Measurements from ENCODE around the gene KRTAP5-1.

Gene KRTAP5-1

GRCh38 chr11:1546536-1547466 lies 38.3 kb downstream of the KRTAP5-1 start:
- Histone ChIP-seq H3K27ac (replicated peaks) (no peak overlapping the region), H3K27me3 (ENCODE audit: insufficient read depth, poor library complexity, severe bottlenecking) (peaks cover 44% of the 10 kb centered on the region), H3K4me3 (replicated peaks; ENCODE audit: insufficient read depth, low read length) (peak overlapping the region; percentile 18)
- peak in 1 of 2 experiments; percentile 10 for DNase-seq (ENCODE audit: low read depth in 1 of 2, low spot score in 1 of 2)
- no peak for TF ChIP-seq SPI1 (IDR thresholded peaks at IDR 0.05; ENCODE audit: borderline replicate concordance, low read depth)
- TF ChIP-seq CTCF (IDR thresholded peaks at IDR 0.05; ENCODE audit: insufficient read depth, low read length): peak; percentile 4
- no peak for TF ChIP-seq POLR2AphosphoS5 (IDR thresholded peaks at IDR 0.05; ENCODE audit: low read depth)
- TF ChIP-seq GABPA (IDR thresholded peaks at IDR 0.05; ENCODE audit: low read depth): no peak

GRCh38 chr11:1546077-1546535 lies 39.0 kb downstream of the KRTAP5-1 start:
- peaks cover 44% of the 10 kb centered on the region for H3K27me3 ChIP-seq (ENCODE audit: insufficient read depth, poor library complexity, severe bottlenecking)
- no peak for TF ChIP-seq CTCF (IDR thresholded peaks at IDR 0.05; ENCODE audit: insufficient read depth, low read length)
- no peak for TF ChIP-seq POLR2AphosphoS5 (IDR thresholded peaks at IDR 0.05; ENCODE audit: low read depth)
- no peak for TF ChIP-seq SPI1 (IDR thresholded peaks at IDR 0.05; ENCODE audit: borderline replicate concordance, low read depth)
- no peak for TF ChIP-seq GABPA (IDR thresholded peaks at IDR 0.05; ENCODE audit: low read depth)
- no peak for TF ChIP-seq REST (IDR thresholded peaks at IDR 0.05; ENCODE audit: insufficient replicate concordance, low read depth)
- H3K4me3 ChIP-seq (replicated peaks; ENCODE audit: insufficient read depth, low read length): no peak overlapping the region
- no peak overlapping the region for H3K27ac ChIP-seq (replicated peaks)
- DNase-seq (ENCODE audit: low read depth in 1 of 2, low spot score in 1 of 2): no peak

- TF ChIP-seq SPI1 (IDR thresholded peaks at IDR 0.05; ENCODE audit: borderline replicate concordance, low read depth) (no peak), CTCF (IDR thresholded peaks at IDR 0.05; ENCODE audit: insufficient read depth, low read length) (no peak), REST (IDR thresholded peaks at IDR 0.05; ENCODE audit: insufficient replicate concordance, low read depth) (no peak), POLR2AphosphoS5 (IDR thresholded peaks at IDR 0.05; ENCODE audit: low read depth) (no peak), GABPA (IDR thresholded peaks at IDR 0.05; ENCODE audit: low read depth) (no peak)
- no peak overlapping the region for H3K27ac ChIP-seq (replicated peaks)
- H3K27me3 ChIP-seq (ENCODE audit: insufficient read depth, poor library complexity, severe bottlenecking): peaks cover 44% of the 10 kb centered on the region
- no peak overlapping the region for H3K4me3 ChIP-seq (replicated peaks; ENCODE audit: insufficient read depth, low read length)
- no peak for DNase-seq (ENCODE audit: low read depth in 1 of 2, low spot score in 1 of 2)
Observed at GRCh38 chr11:1545432-1545831, 39.7 kb downstream of the KRTAP5-1 start.
